Esophagus muscularis mucosa (tissue), 4 donors: ENCODE results near the gene STPG2. TPM values are rescaled to one million over a fixed set of nuclear protein-coding genes. Genes with fewer than 3 reads are reported as not detected.

Experiments used
- DNase-seq: peaks from one replicate; pipeline ENCODE4 v3.0.0-alpha.2; 2017; ENCODE audit errors: extremely low spot score
- H3K27ac ChIP-seq, 4 donors: fragments of 200-600 bp; sonication (generic); replicated peaks in 1 of 4; 1 replicate in 3 of 4; 2 replicates in 1 of 4; pipeline ENCODE4 v1.5.1; 2016 to 2019; ENCODE audit warnings: mild to moderate bottlenecking in 1 of 4
- H3K27me3 ChIP-seq, 4 donors: fragments of 200-600 bp; sonication (generic); one replicate each; pipeline versions ENCODE4 v1.5.1 to v1.6.0; 2016 to 2019
- H3K36me3 ChIP-seq, 4 donors: fragments of 200-600 bp; sonication (generic); one replicate each; pipeline ENCODE4 v1.5.1; 2016 to 2019
- H3K4me1 ChIP-seq, 4 donors: fragments of 200-600 bp; sonication (generic); one replicate each; pipeline ENCODE4 v1.5.1; 2016 to 2019
- H3K4me3 ChIP-seq, 4 donors: fragments of 200-600 bp; sonication (generic); 1 replicate in 2 of 4; 2 replicates in 2 of 4; pipeline ENCODE4 v1.5.1; 2016 to 2019; ENCODE audit warnings: mild to moderate bottlenecking in 4 of 4, moderate library complexity in 1 of 4
- H3K9me3 ChIP-seq, 4 donors: fragments of 200-600 bp; sonication (generic); 1 replicate in 3 of 4; 2 replicates in 1 of 4; pipeline ENCODE4 v1.5.1; 2016 to 2019
- CTCF ChIP-seq, 3 experiments: fragments of 200-600 bp in 2 of 3; fragments of 450-650 bp in 1 of 3; sonication (generic) in 2 of 3; IDR thresholded peaks; one replicate each; pipeline ENCODE4 v1.5.1; 2017 to 2019; ENCODE audit warnings: antibody characterized with exemption in 3 of 3, mild to moderate bottlenecking in 2 of 3, moderate library complexity in 1 of 3
- EP300 ChIP-seq: sonication (generic); formaldehyde crosslinking; IDR thresholded peaks from one replicate; pipeline ENCODE4 v1.6.1; 2017; ENCODE audit warnings: antibody characterized with exemption
- POLR2A ChIP-seq: fragments of 450-650 bp; IDR thresholded peaks from one replicate; pipeline ENCODE4 v1.6.1; 2017; ENCODE audit warnings: antibody characterized with exemption, moderate library complexity, mild to moderate bottlenecking, low read depth
- POLR2AphosphoS5 ChIP-seq, 2 donors: sonication (generic); formaldehyde crosslinking; IDR thresholded peaks; one replicate each; pipeline ENCODE4 v1.6.1; 2017; ENCODE audit warnings: antibody characterized with exemption in 2 of 2
- WGBS: methylation state at CpG from one replicate; pipeline ENCODE4 v1.1.5; 2018; 5-methylcytosine and 5-hydroxymethylcytosine counted together
- intact Hi-C: fragments of 100-400 bp; cut with DNase I; formaldehyde crosslinking; loops from one replicate; pipeline ENCODE4 v1.15.1; 2023
- total RNA-seq, 4 donors: library from RNA; depleted of rRNA; stranded (reverse); fragments of >200 nt; gene quantifications; one replicate each; pipeline versions ENCODE4 v1.1.0 to v1.2.1, GENCODE V29; 2016

Gene STPG2
- total RNA-seq, 4 donors from 2014 or later: 0.17 to 0.26 TPM; not detected in 2

GRCh38 chr4:97720869-97721432 is 422.3 kb downstream of the STPG2 start:
- WGBS: 16% methylated on average over 4 of the region's 4 CpGs
- no peak for DNase-seq
- Histone ChIP-seq H3K27ac (no peak overlapping the region), H3K36me3 (no peaks in the 10 kb centered on the region), H3K4me3 (no peak overlapping the region), H3K4me1 (no peaks in the 10 kb centered on the region), H3K9me3 (no peaks in the 10 kb centered on the region), H3K27me3 (no peaks in the 10 kb centered on the region)
- TF ChIP-seq CTCF (IDR thresholded peaks at IDR 0.05) (peak in 2 of 3 experiments; percentile 1 to 6), POLR2AphosphoS5 (IDR thresholded peaks at IDR 0.05) (no peak)
- intact Hi-C loops: no loop called here

- intact Hi-C loops: no loop called here
- 86% methylated on average over 3 of the region's 3 CpGs for WGBS
- Histone ChIP-seq H3K27ac (no peak overlapping the region), H3K36me3 (no peaks in the 10 kb centered on the region), H3K4me1 (no peaks in the 10 kb centered on the region), H3K27me3 (no peaks in the 10 kb centered on the region), H3K4me3 (no peak overlapping the region), H3K9me3 (peaks cover 0 to 3% (median 0%) of the 10 kb centered on the region in 4 donors)
- DNase-seq: no peak
- TF ChIP-seq POLR2A (no peak), POLR2AphosphoS5 (IDR thresholded peaks at IDR 0.05) (no peak), CTCF (IDR thresholded peaks at IDR 0.05) (no peak), EP300 (no peak)
Measured at GRCh38 chr4:97691111-97691605, 452.1 kb downstream of the STPG2 start.

- no peaks in the 10 kb centered on the region for H3K4me1 ChIP-seq
- H3K36me3 ChIP-seq: no peaks in the 10 kb centered on the region
- 56% methylated on average over 1 of the region's 1 CpG for WGBS
- H3K9me3 ChIP-seq: peaks cover 0 to 4% (median 0%) of the 10 kb centered on the region in 4 donors
- DNase-seq: no peak
- no peak for TF ChIP-seq EP300
- no peak for TF ChIP-seq POLR2A
- no peak for TF ChIP-seq POLR2AphosphoS5 (IDR thresholded peaks at IDR 0.05)
- no peak for TF ChIP-seq CTCF (IDR thresholded peaks at IDR 0.05)
- no peaks in the 10 kb centered on the region for H3K27me3 ChIP-seq
- no peak overlapping the region for H3K27ac ChIP-seq
- intact Hi-C loops: no loop called here
- H3K4me3 ChIP-seq: no peak overlapping the region
Measured at GRCh38 chr4:97670703-97671269, 472.5 kb downstream of the STPG2 start.

GRCh38 chr4:97665553-97665952 is 477.7 kb downstream of the STPG2 start:
- no peak overlapping the region for H3K4me3 ChIP-seq
- H3K27me3 ChIP-seq: no peaks in the 10 kb centered on the region
- intact Hi-C loops: no loop called here
- WGBS: 100% methylated on average over 1 of the region's 4 CpGs
- H3K9me3 ChIP-seq: peaks cover 0 to 4% (median 0%) of the 10 kb centered on the region in 4 donors
- no peaks in the 10 kb centered on the region for H3K36me3 ChIP-seq
- TF ChIP-seq CTCF (IDR thresholded peaks at IDR 0.05) (no peak), EP300 (no peak), POLR2A (no peak)
- no peaks in the 10 kb centered on the region for H3K4me1 ChIP-seq
- H3K27ac ChIP-seq: no peak overlapping the region
- no peak for DNase-seq

- no peak for DNase-seq
- Histone ChIP-seq H3K4me3 (no peak overlapping the region), H3K27me3 (no peaks in the 10 kb centered on the region), H3K9me3 (peaks cover 0 to 4% (median 0%) of the 10 kb centered on the region in 4 donors), H3K4me1 (no peaks in the 10 kb centered on the region), H3K36me3 (no peaks in the 10 kb centered on the region), H3K27ac (no peak overlapping the region)
- intact Hi-C loops: no loop called here
- no peak for TF ChIP-seq POLR2AphosphoS5 (IDR thresholded peaks at IDR 0.05)
- no peak for TF ChIP-seq CTCF (IDR thresholded peaks at IDR 0.05)
- TF ChIP-seq POLR2A: no peak
- no peak for TF ChIP-seq EP300
- 87% methylated on average over 5 of the region's 5 CpGs for WGBS
Measured at GRCh38 chr4:97664741-97665140, 478.5 kb downstream of the STPG2 start.
